K562 (cell line): ENCODE data around the gene PHTF2. TPM values are rescaled to one million over a fixed set of nuclear protein-coding genes. Genes with fewer than 3 reads are reported as not detected.

ENCODE experiments used
- ATAC-seq: fragments of 200-7000 bp; cut with Tn5 transposase; 3 replicates; pipeline ENCODE4 v1.9.1; 2020; ENCODE audit warnings: moderate library complexity
- BruUV-seq: library from RNA; stranded (reverse); fragments of 400-500 nt; replicated peaks from 2 replicates; lab custom pipeline; 2021; lab: Mats Ljungman, UMichigan
- CTCF ChIA-PET: fragments of 300-600 bp; formaldehyde crosslinking; extraction: SDS; loops from one replicate; lab custom pipeline; 2021; ENCODE audit warnings: low intra/inter-chr PET ratio; lab: Yijun Ruan, JAX
- POLR2A ChIA-PET: fragments of 300-600, 350-650 bp; sonication (Branson Sonifier 250); formaldehyde crosslinking; extraction: SDS; loops from one replicate; lab custom pipeline; 2021; ENCODE audit warnings: antibody characterized with exemption, inconsistent platforms; lab: Yijun Ruan, JAX
- DNase-seq, 4 experiments: peaks; one replicate each; pipeline versions ENCODE4 v3.0.0 to v3.0.0-alpha.2; 2011 to 2018; ENCODE audit warnings: low spot score in 3 of 4, mixed read lengths in 3 of 4; ENCODE audit errors: extremely low read depth in 1 of 4
- FAIRE-seq: peaks from 2 replicates; lab custom pipeline; 2011; peaks lifted over from hg19 to GRCh38; lab: Jason Lieb, UNC
- H2AFZ ChIP-seq: 2 replicates; pipeline ENCODE4 v1.6.0; 2011; ENCODE audit warnings: low read depth, low read length, control low read depth, inconsistent platforms
- H3K27ac ChIP-seq: fragments of 200-600 bp; 3 replicates; pipeline ENCODE4 v1.8.0; 2011; ENCODE audit warnings: low read depth, mild to moderate bottlenecking, control low read depth, inconsistent platforms, low read length, moderate library complexity, mixed read lengths; ENCODE audit errors: extremely low read depth
- H3K27me3 ChIP-seq, 2 experiments: fragments of 300-600 bp in 1 of 2; 2 replicates in 1 of 2; 3 replicates in 1 of 2; pipeline versions ENCODE4 v1.6.0 to v1.8.0; 2011; ENCODE audit warnings: inconsistent platforms in 2 of 2, low read length in 2 of 2, mild to moderate bottlenecking in 1 of 2, mixed read lengths in 1 of 2, moderate library complexity in 1 of 2; ENCODE audit not compliant: control insufficient read depth in 2 of 2, insufficient read depth in 2 of 2
- H3K36me3 ChIP-seq: fragments of 300-600 bp; 3 replicates; pipeline ENCODE4 v1.8.0; 2011; ENCODE audit warnings: mild to moderate bottlenecking, low read length, inconsistent platforms; ENCODE audit not compliant: control insufficient read depth, insufficient read depth
- H3K4me1 ChIP-seq, 2 experiments: fragments of 200-600 bp in 1 of 2; replicated peaks in 1 of 2; 2 replicates in 1 of 2; 3 replicates in 1 of 2; pipeline versions ENCODE4 v1.5.1 to v1.8.0; 2011; ENCODE audit warnings: inconsistent platforms in 2 of 2, low read length in 2 of 2, mild to moderate bottlenecking in 1 of 2, mixed read lengths in 1 of 2, moderate library complexity in 1 of 2; ENCODE audit not compliant: control insufficient read depth in 2 of 2, insufficient read depth in 2 of 2
- H3K4me2 ChIP-seq: 2 replicates; pipeline ENCODE4 v1.6.1; 2011; ENCODE audit warnings: low read length, control low read depth, inconsistent platforms, mixed read lengths; ENCODE audit not compliant: insufficient read depth
- H3K4me3 ChIP-seq: fragments of 200-600 bp; sonication (generic), shearing (Covaris generic); 2 replicates; pipeline ENCODE4 v1.5.1; 2016; ENCODE audit warnings: control low read depth, inconsistent platforms
- H3K79me2 ChIP-seq: fragments of 200-600 bp; 3 replicates; pipeline ENCODE4 v1.8.0; 2011; ENCODE audit warnings: low read length, inconsistent platforms; ENCODE audit not compliant: control insufficient read depth, insufficient read depth
- H3K9ac ChIP-seq, 2 experiments: 2 replicates each; pipeline versions ENCODE4 v1.6.0 to v1.6.1; 2011; ENCODE audit warnings: low read depth in 2 of 2, low read length in 2 of 2, control low read depth in 1 of 2, inconsistent platforms in 1 of 2, mild to moderate bottlenecking in 1 of 2, mixed read lengths in 1 of 2; ENCODE audit not compliant: insufficient read depth in 1 of 2
- H3K9me1 ChIP-seq: one replicate; pipeline ENCODE4 v1.6.0; 2011; ENCODE audit warnings: inconsistent platforms, mild to moderate bottlenecking, low read length, moderate library complexity; ENCODE audit not compliant: control insufficient read depth, insufficient read depth
- H3K9me3 ChIP-seq: replicated peaks from 2 replicates; pipeline ENCODE4 v1.5.1; 2011; ENCODE audit warnings: low read depth, low read length, inconsistent platforms; ENCODE audit not compliant: control insufficient read depth, insufficient read depth
- H4K20me1 ChIP-seq: replicated peaks from 2 replicates; pipeline ENCODE4 v1.6.1; 2011; ENCODE audit warnings: low read length, inconsistent platforms, mixed read lengths; ENCODE audit not compliant: control insufficient read depth, insufficient read depth
- HCFC1 ChIP-seq: IDR thresholded peaks from 2 replicates; pipeline ENCODE4 v1.6.1; 2012; ENCODE audit warnings: low read depth, low read length, improper control_type of control experiment
- NFIC ChIP-seq: fragments of 450-650 bp; IDR thresholded peaks from 2 replicates; pipeline ENCODE4 v1.6.1; 2017; ENCODE audit warnings: mild to moderate bottlenecking, inconsistent platforms
- WGBS: fragments of 100-300 bp; shearing (Covaris generic); methylation state at CpG from one replicate; pipeline ENCODE4 v1.1.6; 2016; ENCODE audit warnings: low coverage, mixed read lengths; ENCODE audit not compliant: insufficient coverage; ENCODE audit errors: missing lambda C conversion rate; 5-methylcytosine and 5-hydroxymethylcytosine counted together
- in situ Hi-C: fragments of 300-500 bp; cut with MboI; formaldehyde crosslinking; loops from 4 replicates; pipeline ENCODE4 v1.15.0; 2018; ENCODE audit warnings: inconsistent platforms, mixed read lengths
- intact Hi-C: fragments of 100-400 bp; cut with micrococcal nuclease; formaldehyde crosslinking; loops from 2 replicates; pipeline ENCODE4 v1.14.2; 2022
- polyA plus RNA-seq, 8 experiments: library from polyadenylated mRNA; depleted of rRNA in 4 of 8; stranded (reverse) in 5 of 8; unstranded in 3 of 8; fragments of >200 nt; fragmentation: Nextera tagmentation in 2 of 8; fragmentation: Illumina TruSeq in 1 of 8; extraction: Ambion mirVana in 2 of 8; extraction: Trizol in 1 of 8; gene quantifications; 2 replicates each; pipeline versions ENCODE4 v1.2.1 to v1.2.3, GENCODE V29; 2011 to 2014; ENCODE audit warnings: inconsistent platforms in 1 of 8, missing spikeins in 1 of 8
- total RNA-seq, 7 experiments: library from RNA; depleted of rRNA in 6 of 7; stranded (reverse); fragments of >200 nt in 6 of 7; fragmentation: Illumina TruSeq in 2 of 7; extraction: Trizol in 2 of 7; gene quantifications; 2 replicates each; pipeline versions ENCODE4 v1.2.1 to v1.2.3, GENCODE V29; 2011 to 2021; ENCODE audit warnings: low replicate concordance in 1 of 7
- TF ChIP-seq, protein P1 (sequence below): fragments of 450-650 bp; IDR thresholded peaks from 2 replicates; pipeline ENCODE4 v1.6.1; 2018; ENCODE audit not compliant: partially characterized antibody

The PHTF2 gene
- total and polyA plus RNA-seq, 9 of the 15 experiments (the other 6 are each of a cell fraction or from before 2014, with no cell fraction given): 17.9 to 43.6 (median 25.4) TPM

DNA sequence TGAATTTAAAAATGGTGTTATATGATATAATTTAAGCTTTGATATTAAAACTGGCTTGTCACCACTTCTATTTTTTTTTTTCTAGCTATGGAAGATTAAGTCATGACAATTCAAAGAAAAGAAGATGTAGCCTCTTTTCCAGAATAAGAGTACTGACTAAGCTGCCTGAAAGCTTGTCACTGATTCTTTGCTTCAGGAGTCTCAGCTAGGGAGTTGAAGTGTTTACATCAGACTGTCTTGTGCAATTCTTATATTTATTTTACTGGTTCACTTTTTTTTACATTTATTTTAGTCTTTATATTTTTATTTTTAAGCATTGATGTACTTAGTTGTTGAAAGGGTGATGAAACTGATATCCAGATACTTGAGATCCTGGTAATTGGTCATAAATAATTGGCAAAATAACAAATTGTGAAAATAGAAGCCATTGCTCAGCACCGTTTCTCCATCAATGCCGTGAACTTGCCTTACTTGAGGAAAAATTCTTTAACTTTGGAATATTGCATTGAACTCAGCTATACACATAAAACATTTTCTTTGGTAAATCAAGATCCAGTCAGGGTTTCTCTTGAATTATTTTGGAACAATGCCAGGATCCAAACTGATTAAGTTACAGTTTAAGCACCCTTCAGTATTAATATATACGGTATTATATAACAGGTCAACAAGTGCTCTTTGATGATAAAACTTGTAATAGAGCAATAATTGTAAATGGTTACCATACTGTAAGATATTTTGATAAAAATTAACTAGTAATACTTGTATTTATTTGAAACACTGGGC is 156.4 kb downstream of the PHTF2 start:
- Histone ChIP-seq H3K27me3 (no peaks in the 10 kb centered on the region), H3K27ac (no peak overlapping the region), H3K36me3 (peaks cover 26% of the 10 kb centered on the region; the same call in 1 of the 3 replicates), H3K4me2 (no peak overlapping the region), H3K9me3 (no peaks in the 10 kb centered on the region), H3K4me3 (no peak overlapping the region), H4K20me1 (no peaks in the 10 kb centered on the region), H3K79me2 (no peaks in the 10 kb centered on the region), H3K9ac (no peak overlapping the region), H3K9me1 (no peaks in the 10 kb centered on the region), H2AFZ (no peak overlapping the region), H3K4me1 (no peaks in the 10 kb centered on the region)
- ChIA-PET POLR2A (interaction anchor here (0.6 to 1.0 kb wide), 2 partner anchors 17 to 66 kb away, joined by 3 read pairs; no protein-coding TSS in a partner anchor), CTCF (no interaction called here)
- no peak for FAIRE-seq
- in situ Hi-C loops (no loop called here), intact Hi-C loops (no loop called here)
- BruUV-seq: no TSS peak
- WGBS: 87% methylated on average over 3 of the region's 3 CpGs
- peak; percentile 79 for TF ChIP-seq NFIC
- TF ChIP-seq HCFC1: no peak
- TF ChIP-seq, protein P1, sequence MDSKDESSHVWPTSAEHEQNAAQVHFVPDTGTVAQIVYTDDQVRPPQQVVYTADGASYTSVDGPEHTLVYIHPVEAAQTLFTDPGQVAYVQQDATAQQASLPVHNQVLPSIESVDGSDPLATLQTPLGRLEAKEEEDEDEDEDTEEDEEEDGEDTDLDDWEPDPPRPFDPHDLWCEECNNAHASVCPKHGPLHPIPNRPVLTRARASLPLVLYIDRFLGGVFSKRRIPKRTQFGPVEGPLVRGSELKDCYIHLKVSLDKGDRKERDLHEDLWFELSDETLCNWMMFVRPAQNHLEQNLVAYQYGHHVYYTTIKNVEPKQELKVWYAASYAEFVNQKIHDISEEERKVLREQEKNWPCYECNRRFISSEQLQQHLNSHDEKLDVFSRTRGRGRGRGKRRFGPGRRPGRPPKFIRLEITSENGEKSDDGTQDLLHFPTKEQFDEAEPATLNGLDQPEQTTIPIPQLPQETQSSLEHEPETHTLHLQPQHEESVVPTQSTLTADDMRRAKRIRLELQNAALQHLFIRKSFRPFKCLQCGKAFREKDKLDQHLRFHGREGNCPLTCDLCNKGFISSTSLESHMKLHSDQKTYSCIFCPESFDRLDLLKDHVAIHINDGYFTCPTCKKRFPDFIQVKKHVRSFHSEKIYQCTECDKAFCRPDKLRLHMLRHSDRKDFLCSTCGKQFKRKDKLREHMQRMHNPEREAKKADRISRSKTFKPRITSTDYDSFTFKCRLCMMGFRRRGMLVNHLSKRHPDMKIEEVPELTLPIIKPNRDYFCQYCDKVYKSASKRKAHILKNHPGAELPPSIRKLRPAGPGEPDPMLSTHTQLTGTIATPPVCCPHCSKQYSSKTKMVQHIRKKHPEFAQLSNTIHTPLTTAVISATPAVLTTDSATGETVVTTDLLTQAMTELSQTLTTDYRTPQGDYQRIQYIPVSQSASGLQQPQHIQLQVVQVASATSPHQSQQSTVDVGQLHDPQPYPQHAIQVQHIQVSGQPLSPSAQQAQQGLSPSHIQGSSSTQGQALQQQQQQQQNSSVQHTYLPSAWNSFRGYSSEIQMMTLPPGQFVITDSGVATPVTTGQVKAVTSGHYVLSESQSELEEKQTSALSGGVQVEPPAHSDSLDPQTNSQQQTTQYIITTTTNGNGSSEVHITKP: no peak
- no peak for ATAC-seq
- no peak for DNase-seq
